ENCODE results near the gene HSPA8.

DNA sequence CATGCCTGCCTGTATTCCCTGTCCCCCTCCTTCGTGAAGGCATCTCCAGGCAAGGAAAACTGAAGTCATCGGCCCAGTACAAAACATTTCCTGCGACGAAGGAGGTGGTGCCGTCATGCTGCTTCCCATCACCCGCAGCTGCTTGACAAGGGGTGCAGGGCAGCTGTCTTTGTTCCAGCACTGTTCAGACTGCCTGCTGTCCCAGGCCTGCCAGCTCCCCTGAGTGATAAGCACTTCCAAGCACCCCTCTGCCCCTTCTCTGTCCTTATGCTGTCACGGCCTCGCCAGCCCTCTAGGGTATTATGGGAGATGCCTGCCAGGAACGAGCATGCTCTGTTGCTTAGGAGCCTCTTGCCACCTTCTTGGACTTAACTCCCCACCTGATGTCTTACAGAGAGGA is 43.2 kb downstream of the HSPA8 start:
- TF ChIP-seq, protein P1, sequence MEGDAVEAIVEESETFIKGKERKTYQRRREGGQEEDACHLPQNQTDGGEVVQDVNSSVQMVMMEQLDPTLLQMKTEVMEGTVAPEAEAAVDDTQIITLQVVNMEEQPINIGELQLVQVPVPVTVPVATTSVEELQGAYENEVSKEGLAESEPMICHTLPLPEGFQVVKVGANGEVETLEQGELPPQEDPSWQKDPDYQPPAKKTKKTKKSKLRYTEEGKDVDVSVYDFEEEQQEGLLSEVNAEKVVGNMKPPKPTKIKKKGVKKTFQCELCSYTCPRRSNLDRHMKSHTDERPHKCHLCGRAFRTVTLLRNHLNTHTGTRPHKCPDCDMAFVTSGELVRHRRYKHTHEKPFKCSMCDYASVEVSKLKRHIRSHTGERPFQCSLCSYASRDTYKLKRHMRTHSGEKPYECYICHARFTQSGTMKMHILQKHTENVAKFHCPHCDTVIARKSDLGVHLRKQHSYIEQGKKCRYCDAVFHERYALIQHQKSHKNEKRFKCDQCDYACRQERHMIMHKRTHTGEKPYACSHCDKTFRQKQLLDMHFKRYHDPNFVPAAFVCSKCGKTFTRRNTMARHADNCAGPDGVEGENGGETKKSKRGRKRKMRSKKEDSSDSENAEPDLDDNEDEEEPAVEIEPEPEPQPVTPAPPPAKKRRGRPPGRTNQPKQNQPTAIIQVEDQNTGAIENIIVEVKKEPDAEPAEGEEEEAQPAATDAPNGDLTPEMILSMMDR (IDR thresholded peaks at IDR 0.05) = no peak
- no peak for TF ChIP-seq POLR2A (IDR thresholded peaks at IDR 0.05)
- TF ChIP-seq POLR2AphosphoS5 (IDR thresholded peaks at IDR 0.05) = no peak
- TF ChIP-seq EP300 (IDR thresholded peaks at IDR 0.05) = no peak

All from gastroesophageal sphincter (tissue), 3 donors.